ENCODE results near the gene SNX10. TPM values are rescaled to one million over a fixed set of nuclear protein-coding genes. Genes with fewer than 3 reads are reported as not detected.

Gene SNX10
- total and polyA plus RNA-seq, 2 of the 4 experiments (the other 2 are of a cell fraction), result not detected

DNA sequence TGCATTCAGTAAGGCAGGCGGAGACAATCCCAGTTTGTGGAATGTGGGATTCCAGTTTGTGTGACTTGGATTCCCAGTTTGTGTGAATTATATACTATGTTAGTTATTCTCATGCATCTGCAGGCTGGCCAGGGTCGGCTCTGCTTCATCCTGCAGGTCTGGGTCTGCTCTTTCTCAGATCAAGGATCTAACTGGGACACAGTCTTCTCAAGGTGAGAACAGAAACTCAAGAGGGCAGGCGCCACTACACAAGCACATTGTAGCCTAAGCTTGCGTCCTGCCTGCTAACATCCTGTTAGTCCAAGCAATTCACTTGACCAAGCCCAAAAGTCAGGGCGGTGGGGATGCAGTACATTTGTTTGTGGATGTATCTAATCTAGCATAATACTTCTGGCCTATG, 131.1 kb downstream of the SNX10 start:
- no peak overlapping the region for H4K91ac ChIP-seq (ENCODE audit: insufficient read depth, low read depth, low read length)
- no peak overlapping the region for H2AK9ac ChIP-seq (replicated peaks; ENCODE audit: low read depth, low read length, poor library complexity)
- ATAC-seq (ENCODE audit: low read depth) (no peak), DNase-seq (no peak)
- H3K56ac ChIP-seq (ENCODE audit: extremely low read depth, insufficient read depth, low read length), result no peak overlapping the region
- H3K18ac ChIP-seq (ENCODE audit: low read depth, low read length), result no peak overlapping the region
- no peaks in the 10 kb centered on the region for H3K4me1 ChIP-seq (ENCODE audit: control insufficient read depth, insufficient read depth, low read length)
- no peak overlapping the region for H2AFZ ChIP-seq (replicated peaks; ENCODE audit: low read length, poor library complexity)
- no peak overlapping the region for H2AK5ac ChIP-seq (ENCODE audit: low read depth, low read length)
- no peak overlapping the region for H3K4me2 ChIP-seq (ENCODE audit: low read depth, low read length)
- POLR2A ChIA-PET (ENCODE audit: unreplicated experiment), result no interaction called here
- no peaks in the 10 kb centered on the region for H3K9me3 ChIP-seq (ENCODE audit: control insufficient read depth, insufficient read depth, low read length)
- intact Hi-C loops (cut with micrococcal nuclease) (no loop called here), in situ Hi-C loops (cut with MboI; ENCODE audit: low sequenced_read_pairs) (no loop called here), dilution Hi-C loops (cut with HindIII; ENCODE audit: low sequenced_read_pairs, unreplicated experiment) (no loop called here)
- no peaks in the 10 kb centered on the region for H3K36me3 ChIP-seq (ENCODE audit: control insufficient read depth, insufficient read depth, low read length)
- H2BK5ac ChIP-seq (ENCODE audit: low read depth, low read length, poor library complexity, severe bottlenecking), result no peak overlapping the region
- no peak overlapping the region for H2BK15ac ChIP-seq (ENCODE audit: low read depth, low read length)
- no TSS peak for BruUV-seq (replicated peaks)
- H3K9me1 ChIP-seq (ENCODE audit: insufficient read depth, low read length), result no peaks in the 10 kb centered on the region
- H3K23ac ChIP-seq (ENCODE audit: low read depth, low read length), result no peak overlapping the region
- H4K5ac ChIP-seq (ENCODE audit: low read depth, low read length), result no peak overlapping the region
- no peak overlapping the region for H3K4ac ChIP-seq (ENCODE audit: low read depth, low read length)
- no peak overlapping the region for H4K8ac ChIP-seq (ENCODE audit: low read depth in 2 of 2, low read length in 2 of 2)
- H3K27me3 ChIP-seq (ENCODE audit: control insufficient read depth, insufficient read depth, low read length), result no peaks in the 10 kb centered on the region
- H4K20me1 ChIP-seq (ENCODE audit: insufficient read depth, low read length), result no peaks in the 10 kb centered on the region
- H2BK120ac ChIP-seq (ENCODE audit: low read depth, low read length), result no peak overlapping the region
- H3K4me3 ChIP-seq (ENCODE audit: insufficient read depth, low read depth, low read length), result no peak overlapping the region
- no peak overlapping the region for H3K14ac ChIP-seq (replicated peaks; ENCODE audit: low read depth, low read length)
- H3K9ac ChIP-seq (ENCODE audit: low read depth, low read length), result no peak overlapping the region
- H3K79me1 ChIP-seq (ENCODE audit: low read depth in 1 of 2, low read length in 2 of 2), result no peaks in the 10 kb centered on the region
- CTCF ChIA-PET, result no interaction called here
- no peak overlapping the region for H2BK20ac ChIP-seq (ENCODE audit: low read depth, low read length)
- H3K27ac ChIP-seq (ENCODE audit: insufficient read depth, low read length), result no peak overlapping the region
- TF ChIP-seq CEBPB (IDR thresholded peaks at IDR 0.05; ENCODE audit: low read depth, low read length) (no peak), CHD1 (IDR thresholded peaks at IDR 0.05; ENCODE audit: low read depth, low read length) (no peak), POLR2A (IDR thresholded peaks at IDR 0.05; ENCODE audit: low read depth, low read length) (no peak), BHLHE40 (IDR thresholded peaks at IDR 0.05; ENCODE audit: low read depth, low read length) (no peak), RAD21 (IDR thresholded peaks at IDR 0.05; ENCODE audit: low read length) (no peak), MAFK (IDR thresholded peaks at IDR 0.05; ENCODE audit: low read depth, low read length) (no peak), MAZ (IDR thresholded peaks at IDR 0.05; ENCODE audit: borderline replicate concordance, low read depth, low read length) (no peak)
- TF ChIP-seq, protein P1, sequence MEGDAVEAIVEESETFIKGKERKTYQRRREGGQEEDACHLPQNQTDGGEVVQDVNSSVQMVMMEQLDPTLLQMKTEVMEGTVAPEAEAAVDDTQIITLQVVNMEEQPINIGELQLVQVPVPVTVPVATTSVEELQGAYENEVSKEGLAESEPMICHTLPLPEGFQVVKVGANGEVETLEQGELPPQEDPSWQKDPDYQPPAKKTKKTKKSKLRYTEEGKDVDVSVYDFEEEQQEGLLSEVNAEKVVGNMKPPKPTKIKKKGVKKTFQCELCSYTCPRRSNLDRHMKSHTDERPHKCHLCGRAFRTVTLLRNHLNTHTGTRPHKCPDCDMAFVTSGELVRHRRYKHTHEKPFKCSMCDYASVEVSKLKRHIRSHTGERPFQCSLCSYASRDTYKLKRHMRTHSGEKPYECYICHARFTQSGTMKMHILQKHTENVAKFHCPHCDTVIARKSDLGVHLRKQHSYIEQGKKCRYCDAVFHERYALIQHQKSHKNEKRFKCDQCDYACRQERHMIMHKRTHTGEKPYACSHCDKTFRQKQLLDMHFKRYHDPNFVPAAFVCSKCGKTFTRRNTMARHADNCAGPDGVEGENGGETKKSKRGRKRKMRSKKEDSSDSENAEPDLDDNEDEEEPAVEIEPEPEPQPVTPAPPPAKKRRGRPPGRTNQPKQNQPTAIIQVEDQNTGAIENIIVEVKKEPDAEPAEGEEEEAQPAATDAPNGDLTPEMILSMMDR (conservative IDR thresholded peaks at IDR 0.05; ENCODE audit: low read depth, low read length), result no peak
- TF ChIP-seq, protein P2, sequence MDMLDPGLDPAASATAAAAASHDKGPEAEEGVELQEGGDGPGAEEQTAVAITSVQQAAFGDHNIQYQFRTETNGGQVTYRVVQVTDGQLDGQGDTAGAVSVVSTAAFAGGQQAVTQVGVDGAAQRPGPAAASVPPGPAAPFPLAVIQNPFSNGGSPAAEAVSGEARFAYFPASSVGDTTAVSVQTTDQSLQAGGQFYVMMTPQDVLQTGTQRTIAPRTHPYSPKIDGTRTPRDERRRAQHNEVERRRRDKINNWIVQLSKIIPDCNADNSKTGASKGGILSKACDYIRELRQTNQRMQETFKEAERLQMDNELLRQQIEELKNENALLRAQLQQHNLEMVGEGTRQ (IDR thresholded peaks at IDR 0.05; ENCODE audit: low read depth, low read length), result no peak
- TF ChIP-seq, protein P3, sequence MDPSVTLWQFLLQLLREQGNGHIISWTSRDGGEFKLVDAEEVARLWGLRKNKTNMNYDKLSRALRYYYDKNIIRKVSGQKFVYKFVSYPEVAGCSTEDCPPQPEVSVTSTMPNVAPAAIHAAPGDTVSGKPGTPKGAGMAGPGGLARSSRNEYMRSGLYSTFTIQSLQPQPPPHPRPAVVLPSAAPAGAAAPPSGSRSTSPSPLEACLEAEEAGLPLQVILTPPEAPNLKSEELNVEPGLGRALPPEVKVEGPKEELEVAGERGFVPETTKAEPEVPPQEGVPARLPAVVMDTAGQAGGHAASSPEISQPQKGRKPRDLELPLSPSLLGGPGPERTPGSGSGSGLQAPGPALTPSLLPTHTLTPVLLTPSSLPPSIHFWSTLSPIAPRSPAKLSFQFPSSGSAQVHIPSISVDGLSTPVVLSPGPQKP (IDR thresholded peaks at IDR 0.05; ENCODE audit: borderline replicate concordance, low read depth, low read length), result no peak
- WGBS, 2 experiments (ENCODE audit: extremely low coverage in 2 of 2, insufficient read length in 1 of 2), result 60% methylated on average over 1 of the region's 5 CpGs; no CpG with 5 or more reads in 1 of the 2 experiments

Data from IMR-90 (cell line).